ENCODE measurements around the gene PCDHGA4.

- TF ChIP-seq PATZ1 (CRISPR knock-in tag; IDR thresholded peaks at IDR 0.05; ENCODE audit: borderline replicate concordance), result no peak
- TF ChIP-seq ESRRG (CRISPR knock-in tag; IDR thresholded peaks at IDR 0.05), result no peak
- TF ChIP-seq PPARA (CRISPR knock-in tag; IDR thresholded peaks at IDR 0.05; ENCODE audit: borderline replicate concordance), result no peak
- no peak for TF ChIP-seq BACH2 (CRISPR knock-in tag; IDR thresholded peaks at IDR 0.05; ENCODE audit: borderline replicate concordance)
- TF ChIP-seq ARNTL (CRISPR knock-in tag; IDR thresholded peaks at IDR 0.05; ENCODE audit: borderline replicate concordance, low read depth), result no peak
- no peak for TF ChIP-seq TCF4 (CRISPR knock-in tag; IDR thresholded peaks at IDR 0.05; ENCODE audit: borderline replicate concordance)
- TF ChIP-seq ZC3H10 (CRISPR knock-in tag; IDR thresholded peaks at IDR 0.05), result no peak
Observed at GRCh38 chr5:141320225-141321169, 34.3 kb upstream of the PCDHGA4 start, which contains the start of gene TAF7.

All from SK-N-SH treated with all-trans-retinoic acid at 6 μM for 48 hours (cell line).